SHP77 (cell line): Measurements from ENCODE around the gene CPEB3.
"Not testable (repeated sequence)": the region's sequence is repeated elsewhere in the genome, so short reads cannot be mapped to it uniquely, and the experiment has no call there.

ENCODE experiments used
- DNase-seq, 2 experiments: peaks; one replicate each; lab custom pipeline; 2025; lab: John Stamatoyannopoulos, UW

CPEB3 gene

GRCh38 chr10:92038949-92039348 lies 251.9 kb downstream of the CPEB3 start:
- DNase-seq = no peak

GRCh38 chr10:92033070-92033469 lies 257.8 kb downstream of the CPEB3 start:
- DNase-seq = not testable (repeated sequence)

- DNase-seq = no peak
Observed at GRCh38 chr10:92031580-92031979, 259.3 kb downstream of the CPEB3 start.

- DNase-seq = no peak
Observed at GRCh38 chr10:92027141-92027540, 263.7 kb downstream of the CPEB3 start.

- not testable (repeated sequence) for DNase-seq
Observed at GRCh38 chr10:92025340-92025739, 265.5 kb downstream of the CPEB3 start.

- no peak for DNase-seq
Observed at GRCh38 chr10:92024700-92025099, 266.2 kb downstream of the CPEB3 start.

GRCh38 chr10:92014620-92015019 lies 276.3 kb downstream of the CPEB3 start:
- no peak for DNase-seq

- DNase-seq = no peak
Observed at GRCh38 chr10:92011560-92012214, 279.2 kb downstream of the CPEB3 start.

GRCh38 chr10:92010047-92010735 lies 280.7 kb downstream of the CPEB3 start:
- DNase-seq = no peak

GRCh38 chr10:92009445-92009844 lies 281.4 kb downstream of the CPEB3 start:
- no peak for DNase-seq

GRCh38 chr10:92005978-92006377 lies 284.9 kb downstream of the CPEB3 start:
- DNase-seq = no peak

GRCh38 chr10:92003258-92003657 lies 287.6 kb downstream of the CPEB3 start:
- no peak for DNase-seq

GRCh38 chr10:92001995-92002394 lies 288.9 kb downstream of the CPEB3 start:
- DNase-seq = no peak

- DNase-seq = no peak
Observed at GRCh38 chr10:92001581-92001980, 289.3 kb downstream of the CPEB3 start.
